Measurements from ENCODE around the gene FAM124B. TPM values are rescaled to one million over a fixed set of nuclear protein-coding genes. Genes with fewer than 3 reads are reported as not detected.

The FAM124B gene
- total RNA-seq, 1 experiment from 2014 or later: not detected

- H3K9me2 ChIP-seq (replicated peaks; ENCODE audit: insufficient read depth, low read length): no peaks in the 10 kb centered on the region
- H3K9me3 ChIP-seq (ENCODE audit: low read length): no peaks in the 10 kb centered on the region
- H2AFZ ChIP-seq (ENCODE audit: low read length): no peak overlapping the region
- H3K27ac ChIP-seq (ENCODE audit: low read length): no peak overlapping the region
- no peaks in the 10 kb centered on the region for H4K20me1 ChIP-seq (ENCODE audit: insufficient read depth, low read depth, low read length)
- H3K36me3 ChIP-seq (ENCODE audit: insufficient read depth, low read length): no peaks in the 10 kb centered on the region
- no peak overlapping the region for H3K4me3 ChIP-seq (ENCODE audit: low read length)
- no peak overlapping the region for H3K9ac ChIP-seq (ENCODE audit: low read length)
- DNase-seq: no peak
- H3K4me1 ChIP-seq (ENCODE audit: low read length): no peaks in the 10 kb centered on the region
- H3K4me2 ChIP-seq (ENCODE audit: low read depth, low read length, poor library complexity, severe bottlenecking): no peak overlapping the region
- no peaks in the 10 kb centered on the region for H3K79me2 ChIP-seq (ENCODE audit: low read length)
- H3K27me3 ChIP-seq (ENCODE audit: low read length): no peaks in the 10 kb centered on the region
Observed at GRCh38 chr2:224426656-224427055, 24.7 kb upstream of the FAM124B start.

DNA sequence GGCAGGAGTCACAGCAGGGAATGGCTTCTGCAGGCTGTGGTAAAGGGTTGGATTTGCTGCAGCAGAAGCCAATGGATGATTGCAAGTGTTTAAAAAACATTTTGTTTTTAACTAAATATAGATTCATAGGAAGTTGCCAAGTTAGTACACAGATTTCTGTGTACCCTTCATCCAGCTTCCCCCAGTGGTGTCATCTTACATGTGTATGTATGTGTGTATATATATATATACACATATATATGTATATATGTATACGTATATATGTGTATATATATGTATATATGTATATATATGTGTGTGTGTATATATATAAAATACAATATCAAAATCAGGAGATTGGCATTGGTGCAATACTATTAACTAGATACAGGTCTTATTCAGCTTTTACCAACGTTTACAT, 19.2 kb upstream of the FAM124B start:
- H3K79me2 ChIP-seq (ENCODE audit: low read length): no peaks in the 10 kb centered on the region
- no peak overlapping the region for H3K27ac ChIP-seq (ENCODE audit: low read length)
- H3K36me3 ChIP-seq (ENCODE audit: insufficient read depth, low read length): no peaks in the 10 kb centered on the region
- no peak overlapping the region for H3K4me3 ChIP-seq (ENCODE audit: low read length)
- H3K9ac ChIP-seq (ENCODE audit: low read length): no peak overlapping the region
- H3K4me1 ChIP-seq (ENCODE audit: low read length): no peaks in the 10 kb centered on the region
- no peaks in the 10 kb centered on the region for H4K20me1 ChIP-seq (ENCODE audit: insufficient read depth, low read depth, low read length)
- H3K9me2 ChIP-seq (replicated peaks; ENCODE audit: insufficient read depth, low read length): no peaks in the 10 kb centered on the region
- no peak for DNase-seq
- H3K9me3 ChIP-seq (ENCODE audit: low read length): no peaks in the 10 kb centered on the region
- no peak overlapping the region for H2AFZ ChIP-seq (ENCODE audit: low read length)
- H3K27me3 ChIP-seq (ENCODE audit: low read length): no peaks in the 10 kb centered on the region
- no peak overlapping the region for H3K4me2 ChIP-seq (ENCODE audit: low read depth, low read length, poor library complexity, severe bottlenecking)

GRCh38 chr2:224417947-224418346, 16.0 kb upstream of the FAM124B start:
- no peaks in the 10 kb centered on the region for H3K9me2 ChIP-seq (replicated peaks; ENCODE audit: insufficient read depth, low read length)
- no peaks in the 10 kb centered on the region for H4K20me1 ChIP-seq (ENCODE audit: insufficient read depth, low read depth, low read length)
- no peak overlapping the region for H2AFZ ChIP-seq (ENCODE audit: low read length)
- no peak overlapping the region for H3K4me3 ChIP-seq (ENCODE audit: low read length)
- H3K9ac ChIP-seq (ENCODE audit: low read length): no peak overlapping the region
- H3K27me3 ChIP-seq (ENCODE audit: low read length): no peaks in the 10 kb centered on the region
- H3K4me1 ChIP-seq (ENCODE audit: low read length): no peaks in the 10 kb centered on the region
- no peaks in the 10 kb centered on the region for H3K36me3 ChIP-seq (ENCODE audit: insufficient read depth, low read length)
- no peaks in the 10 kb centered on the region for H3K9me3 ChIP-seq (ENCODE audit: low read length)
- DNase-seq: no peak
- H3K4me2 ChIP-seq (ENCODE audit: low read depth, low read length, poor library complexity, severe bottlenecking): no peak overlapping the region
- no peak overlapping the region for H3K27ac ChIP-seq (ENCODE audit: low read length)
- H3K79me2 ChIP-seq (ENCODE audit: low read length): no peaks in the 10 kb centered on the region

- Histone ChIP-seq H3K27me3 (ENCODE audit: low read length) (no peaks in the 10 kb centered on the region), H4K20me1 (ENCODE audit: insufficient read depth, low read depth, low read length) (no peaks in the 10 kb centered on the region), H3K36me3 (ENCODE audit: insufficient read depth, low read length) (no peaks in the 10 kb centered on the region), H3K4me3 (ENCODE audit: low read length) (no peak overlapping the region), H3K4me2 (ENCODE audit: low read depth, low read length, poor library complexity, severe bottlenecking) (no peak overlapping the region), H3K4me1 (ENCODE audit: low read length) (no peaks in the 10 kb centered on the region), H3K27ac (ENCODE audit: low read length) (no peak overlapping the region), H3K9me3 (ENCODE audit: low read length) (no peaks in the 10 kb centered on the region), H3K9ac (ENCODE audit: low read length) (no peak overlapping the region), H3K79me2 (ENCODE audit: low read length) (no peaks in the 10 kb centered on the region), H3K9me2 (replicated peaks; ENCODE audit: insufficient read depth, low read length) (no peaks in the 10 kb centered on the region), H2AFZ (ENCODE audit: low read length) (no peak overlapping the region)
- no peak for DNase-seq
Observed at GRCh38 chr2:224417361-224417729, 15.4 kb upstream of the FAM124B start.

GRCh38 chr2:224416656-224417360, 14.9 kb upstream of the FAM124B start:
- Histone ChIP-seq H3K4me2 (ENCODE audit: low read depth, low read length, poor library complexity, severe bottlenecking) (no peak overlapping the region), H3K27ac (ENCODE audit: low read length) (no peak overlapping the region), H3K9ac (ENCODE audit: low read length) (no peak overlapping the region)

DNA sequence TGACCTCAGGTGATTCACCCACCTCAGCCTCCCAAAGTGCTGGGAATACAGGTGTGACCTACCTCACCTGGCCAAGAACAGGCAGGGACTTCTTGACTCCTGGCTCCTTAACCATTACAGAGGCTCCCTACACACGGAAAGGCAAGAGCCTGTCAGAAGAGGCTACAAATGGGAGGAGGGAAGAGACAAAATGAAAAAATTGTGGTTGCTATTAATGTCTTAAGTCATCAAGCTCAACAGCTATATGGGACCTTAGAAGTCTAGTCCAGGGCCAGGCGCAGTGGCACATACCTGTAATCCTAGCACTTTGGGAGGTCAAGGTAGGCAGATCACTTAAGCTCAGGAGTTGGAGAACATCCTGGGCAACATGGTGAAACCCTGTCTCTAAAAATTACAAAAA, 11.5 kb upstream of the FAM124B start:
- Histone ChIP-seq H2AFZ (ENCODE audit: low read length) (no peak overlapping the region), H3K27ac (ENCODE audit: low read length) (no peak overlapping the region), H3K36me3 (ENCODE audit: insufficient read depth, low read length) (no peaks in the 10 kb centered on the region), H4K20me1 (ENCODE audit: insufficient read depth, low read depth, low read length) (no peaks in the 10 kb centered on the region), H3K9me3 (ENCODE audit: low read length) (no peaks in the 10 kb centered on the region), H3K27me3 (ENCODE audit: low read length) (no peaks in the 10 kb centered on the region), H3K4me2 (ENCODE audit: low read depth, low read length, poor library complexity, severe bottlenecking) (no peak overlapping the region), H3K4me1 (ENCODE audit: low read length) (no peaks in the 10 kb centered on the region), H3K4me3 (ENCODE audit: low read length) (no peak overlapping the region), H3K9me2 (replicated peaks; ENCODE audit: insufficient read depth, low read length) (no peaks in the 10 kb centered on the region), H3K9ac (ENCODE audit: low read length) (no peak overlapping the region), H3K79me2 (ENCODE audit: low read length) (no peaks in the 10 kb centered on the region)
- DNase-seq: no peak

More at GRCh38 chr2:224416656-224417360, 14.9 kb upstream of the FAM124B start:
- Histone ChIP-seq H3K36me3 (ENCODE audit: insufficient read depth, low read length) (no peaks in the 10 kb centered on the region), H3K9me3 (ENCODE audit: low read length) (no peaks in the 10 kb centered on the region), H3K4me3 (ENCODE audit: low read length) (no peak overlapping the region), H3K4me1 (ENCODE audit: low read length) (no peaks in the 10 kb centered on the region), H3K9me2 (replicated peaks; ENCODE audit: insufficient read depth, low read length) (no peaks in the 10 kb centered on the region), H3K79me2 (ENCODE audit: low read length) (no peaks in the 10 kb centered on the region), H3K27me3 (ENCODE audit: low read length) (no peaks in the 10 kb centered on the region), H4K20me1 (ENCODE audit: insufficient read depth, low read depth, low read length) (no peaks in the 10 kb centered on the region), H2AFZ (ENCODE audit: low read length) (no peak overlapping the region)
- DNase-seq: no peak

DNA sequence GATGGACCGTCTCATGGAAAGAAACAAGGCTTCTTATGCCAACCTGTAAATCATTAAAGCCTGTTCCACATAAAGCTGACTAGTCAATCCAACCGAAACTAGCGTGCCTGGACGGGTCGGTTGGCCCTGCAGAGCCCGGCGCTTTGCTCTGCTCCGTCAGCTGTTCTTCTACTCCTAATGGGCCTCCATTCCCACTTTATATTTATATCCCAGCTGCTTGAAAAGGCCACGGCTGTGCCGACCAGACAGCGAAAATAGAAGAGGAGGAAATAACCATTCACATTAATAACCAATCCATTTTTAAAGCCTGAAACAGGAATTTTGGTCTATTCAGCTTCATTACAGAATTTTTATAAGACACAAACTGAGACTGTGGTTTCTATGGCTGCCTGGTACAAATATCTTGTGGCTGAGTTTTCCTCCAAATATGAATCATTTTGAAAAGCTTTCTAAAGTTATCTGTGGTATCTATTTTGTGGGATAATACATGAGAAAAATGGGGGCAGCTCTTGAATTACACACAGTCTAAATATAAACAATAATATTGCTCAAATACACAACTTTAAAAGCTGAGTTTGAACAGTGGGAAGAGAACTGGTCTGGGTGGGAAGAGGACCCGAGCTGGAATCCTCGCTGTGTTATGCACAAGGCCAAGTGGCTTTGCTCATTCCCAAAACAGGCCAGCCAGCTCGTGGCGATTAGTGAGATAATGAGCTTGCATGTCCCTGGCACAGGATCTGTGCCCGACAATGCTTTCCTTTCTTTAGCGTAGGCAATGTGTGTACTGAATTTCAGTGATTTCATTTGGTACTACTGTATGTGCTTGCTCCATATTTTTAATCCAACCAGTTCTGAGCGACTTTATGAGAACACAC, 10.5 kb upstream of the FAM124B start:
- Histone ChIP-seq H3K9me2 (replicated peaks; ENCODE audit: insufficient read depth, low read length) (no peaks in the 10 kb centered on the region), H4K20me1 (ENCODE audit: insufficient read depth, low read depth, low read length) (no peaks in the 10 kb centered on the region), H3K9ac (ENCODE audit: low read length) (no peak overlapping the region), H3K79me2 (ENCODE audit: low read length) (no peaks in the 10 kb centered on the region), H3K36me3 (ENCODE audit: insufficient read depth, low read length) (no peaks in the 10 kb centered on the region), H3K27me3 (ENCODE audit: low read length) (no peaks in the 10 kb centered on the region), H3K4me3 (ENCODE audit: low read length) (no peak overlapping the region), H3K27ac (ENCODE audit: low read length) (no peak overlapping the region), H3K4me2 (ENCODE audit: low read depth, low read length, poor library complexity, severe bottlenecking) (no peak overlapping the region), H2AFZ (ENCODE audit: low read length) (no peak overlapping the region), H3K9me3 (ENCODE audit: low read length) (no peaks in the 10 kb centered on the region), H3K4me1 (ENCODE audit: low read length) (no peaks in the 10 kb centered on the region)
- DNase-seq: no peak

DNA sequence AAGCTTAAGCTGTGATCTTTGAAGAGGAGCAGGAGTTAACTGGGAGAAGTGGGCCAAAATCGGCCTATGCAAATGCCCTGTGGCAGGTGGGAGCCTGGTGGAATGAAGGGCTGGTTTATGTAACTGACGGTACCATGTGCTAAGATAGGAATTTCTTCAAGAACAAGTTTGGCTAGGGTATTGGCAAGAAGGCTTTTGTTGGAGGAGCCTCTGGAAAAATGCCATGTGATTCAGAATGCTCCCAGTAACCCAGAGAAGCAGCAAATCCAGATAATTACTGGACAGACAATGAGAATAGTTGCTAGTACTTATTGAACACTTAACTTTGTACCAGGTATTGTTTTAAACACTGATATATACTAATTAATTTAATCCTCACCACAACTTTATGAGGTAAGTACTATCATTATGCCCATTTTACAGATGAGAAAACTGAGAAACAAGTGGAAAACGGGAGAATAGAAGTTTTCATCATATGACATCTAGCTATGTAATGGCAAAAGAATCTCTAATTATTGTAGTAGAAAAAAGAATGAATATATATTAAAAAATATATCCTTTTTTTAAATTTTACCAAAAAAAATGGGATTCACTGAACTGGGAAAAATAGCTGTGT, 9.1 kb upstream of the FAM124B start:
- no peak overlapping the region for H3K27ac ChIP-seq (ENCODE audit: low read length)
- H3K4me1 ChIP-seq (ENCODE audit: low read length): no peaks in the 10 kb centered on the region
- H2AFZ ChIP-seq (ENCODE audit: low read length): no peak overlapping the region
- no peak for DNase-seq
- H3K9me2 ChIP-seq (replicated peaks; ENCODE audit: insufficient read depth, low read length): no peaks in the 10 kb centered on the region
- H3K4me2 ChIP-seq (ENCODE audit: low read depth, low read length, poor library complexity, severe bottlenecking): no peak overlapping the region
- no peak overlapping the region for H3K9ac ChIP-seq (ENCODE audit: low read length)
- H3K79me2 ChIP-seq (ENCODE audit: low read length): no peaks in the 10 kb centered on the region
- no peaks in the 10 kb centered on the region for H3K9me3 ChIP-seq (ENCODE audit: low read length)
- no peaks in the 10 kb centered on the region for H3K36me3 ChIP-seq (ENCODE audit: insufficient read depth, low read length)
- H3K4me3 ChIP-seq (ENCODE audit: low read length): no peak overlapping the region
- H3K27me3 ChIP-seq (ENCODE audit: low read length): no peaks in the 10 kb centered on the region
- H4K20me1 ChIP-seq (ENCODE audit: insufficient read depth, low read depth, low read length): no peaks in the 10 kb centered on the region

All from Karpas-422 (cell line).